ENCODE results near the gene SDCBP2. TPM values are rescaled to one million over a fixed set of nuclear protein-coding genes. Genes with fewer than 3 reads are reported as not detected.
A peak's percentile ranks its signal among the peaks of the same experiment; 100 is the strongest.

Gene SDCBP2
- total RNA-seq, 4 donors from 2014 or later: 90.2 to 175 (median 134) TPM

GRCh38 chr20:1313236-1313964 lies 15.5 kb downstream of the SDCBP2 start:
- WGBS, 2 donors: 0% methylated on average over 5 to 6 of the region's 38 CpGs
- H3K27ac ChIP-seq: peak overlapping the region in 1 of 4 donors; percentile 13

GRCh38 chr20:1312904-1313235 lies 16.1 kb downstream of the SDCBP2 start:
- TF ChIP-seq, protein P1, sequence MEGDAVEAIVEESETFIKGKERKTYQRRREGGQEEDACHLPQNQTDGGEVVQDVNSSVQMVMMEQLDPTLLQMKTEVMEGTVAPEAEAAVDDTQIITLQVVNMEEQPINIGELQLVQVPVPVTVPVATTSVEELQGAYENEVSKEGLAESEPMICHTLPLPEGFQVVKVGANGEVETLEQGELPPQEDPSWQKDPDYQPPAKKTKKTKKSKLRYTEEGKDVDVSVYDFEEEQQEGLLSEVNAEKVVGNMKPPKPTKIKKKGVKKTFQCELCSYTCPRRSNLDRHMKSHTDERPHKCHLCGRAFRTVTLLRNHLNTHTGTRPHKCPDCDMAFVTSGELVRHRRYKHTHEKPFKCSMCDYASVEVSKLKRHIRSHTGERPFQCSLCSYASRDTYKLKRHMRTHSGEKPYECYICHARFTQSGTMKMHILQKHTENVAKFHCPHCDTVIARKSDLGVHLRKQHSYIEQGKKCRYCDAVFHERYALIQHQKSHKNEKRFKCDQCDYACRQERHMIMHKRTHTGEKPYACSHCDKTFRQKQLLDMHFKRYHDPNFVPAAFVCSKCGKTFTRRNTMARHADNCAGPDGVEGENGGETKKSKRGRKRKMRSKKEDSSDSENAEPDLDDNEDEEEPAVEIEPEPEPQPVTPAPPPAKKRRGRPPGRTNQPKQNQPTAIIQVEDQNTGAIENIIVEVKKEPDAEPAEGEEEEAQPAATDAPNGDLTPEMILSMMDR (IDR thresholded peaks at IDR 0.05): no peak
- TF ChIP-seq POLR2A (IDR thresholded peaks at IDR 0.05): no peak
- Histone ChIP-seq H3K27ac (no peak overlapping the region), H3K4me3 (no peak overlapping the region), H3K4me1 (peaks cover 0 to 12% (median 7%) of the 10 kb centered on the region in 3 donors), H3K36me3 (peaks cover 0 to 65% (median 0%) of the 10 kb centered on the region in 3 donors), H3K9me3 (no peaks in the 10 kb centered on the region), H3K27me3 (no peaks in the 10 kb centered on the region)
- intact Hi-C loops (cut with DNase I): loop anchor here (5.0 to 10.0 kb wide), 2 partner anchors 82 to 129 kb away; partner anchors contain the start of gene FKBP1A
- no peak for DNase-seq
- 94 to 100% methylated on average over 1 to 7 of the region's 16 CpGs for WGBS, 2 donors

More at GRCh38 chr20:1313236-1313964, 15.5 kb downstream of the SDCBP2 start:
- TF ChIP-seq, protein P1 (IDR thresholded peaks at IDR 0.05): peak; percentile 93 to 98 (median 95)
- TF ChIP-seq POLR2A (IDR thresholded peaks at IDR 0.05): no peak
- no peak for DNase-seq
- H3K36me3 ChIP-seq: peaks cover 0 to 64% (median 0%) of the 10 kb centered on the region in 3 donors
- peaks cover 0 to 12% (median 7%) of the 10 kb centered on the region in 3 donors for H3K4me1 ChIP-seq
- intact Hi-C loops (cut with DNase I): loop anchor here (5.0 to 10.0 kb wide), 2 partner anchors 81 to 129 kb away; partner anchors contain the start of gene FKBP1A
- H3K4me3 ChIP-seq: peak overlapping the region in 2 of 4 donors; percentile 21 to 58
- no peaks in the 10 kb centered on the region for H3K27me3 ChIP-seq
- H3K9me3 ChIP-seq: no peaks in the 10 kb centered on the region

GRCh38 chr20:1312308-1312707 lies 16.6 kb downstream of the SDCBP2 start:
- Histone ChIP-seq H3K27me3 (no peaks in the 10 kb centered on the region), H3K4me3 (no peak overlapping the region), H3K27ac (no peak overlapping the region), H3K36me3 (peaks cover 0 to 66% (median 0%) of the 10 kb centered on the region in 3 donors), H3K9me3 (no peaks in the 10 kb centered on the region), H3K4me1 (peaks cover 0 to 12% (median 7%) of the 10 kb centered on the region in 3 donors)
- intact Hi-C loops (cut with DNase I): loop anchor here (5.0 to 10.0 kb wide), 2 partner anchors 82 to 130 kb away; partner anchors contain the start of gene FKBP1A
- WGBS, 2 donors: 86 to 95% methylated on average over 10 to 11 of the region's 20 CpGs
- TF ChIP-seq POLR2A (IDR thresholded peaks at IDR 0.05): no peak
- TF ChIP-seq, protein P1 (IDR thresholded peaks at IDR 0.05): no peak
- DNase-seq: no peak

GRCh38 chr20:1310506-1311190 lies 18.3 kb downstream of the SDCBP2 start:
- WGBS, 2 donors: 83 to 93% methylated on average over 6 to 8 of the region's 12 CpGs
- no peak for TF ChIP-seq POLR2A (IDR thresholded peaks at IDR 0.05)
- TF ChIP-seq, protein P1 (IDR thresholded peaks at IDR 0.05): no peak
- Histone ChIP-seq H3K4me1 (peaks cover 0 to 12% (median 7%) of the 10 kb centered on the region in 3 donors), H3K27me3 (no peaks in the 10 kb centered on the region), H3K36me3 (peaks cover 0 to 58% (median 0%) of the 10 kb centered on the region in 3 donors), H3K9me3 (no peaks in the 10 kb centered on the region), H3K27ac (no peak overlapping the region), H3K4me3 (no peak overlapping the region)
- intact Hi-C loops (cut with DNase I): loop anchor here (5.0 to 10.0 kb wide), 2 partner anchors 84 to 132 kb away; partner anchors contain the start of gene FKBP1A
- no peak for DNase-seq
